Common myeloid progenitor, CD34-positive (primary cell): ENCODE results near the gene SERTAD2.

ENCODE experiments used
- CTCF ChIA-PET: fragments of 350-600 bp; sonication (Branson Sonifier 250); formaldehyde crosslinking; loops from one replicate; lab custom pipeline; 2021; ENCODE audit warnings: antibody characterized with exemption; lab: Charles Lee
- POLR2A ChIA-PET: fragments of 350-600 bp; sonication (Branson Sonifier 250); formaldehyde crosslinking; loops from one replicate; lab custom pipeline; 2021; ENCODE audit warnings: antibody characterized with exemption; lab: Charles Lee
- DNase-seq, 3 donors: peaks; one replicate each; pipeline versions ENCODE4 v3.0.0 to v3.0.0-alpha.2; 2013
- H3K27ac ChIP-seq, 2 experiments: 1 replicate in 1 of 2; 2 replicates in 1 of 2; pipeline ENCODE4 v1.7.0; 2013; ENCODE audit warnings: inconsistent platforms in 2 of 2, low read length in 2 of 2, mild to moderate bottlenecking in 2 of 2, low read depth in 1 of 2, moderate library complexity in 1 of 2; ENCODE audit not compliant: severe bottlenecking in 2 of 2, insufficient read depth in 1 of 2, poor library complexity in 1 of 2
- H3K27me3 ChIP-seq, 5 experiments: replicated peaks in 2 of 5; 1 replicate in 3 of 5; 2 replicates in 2 of 5; pipeline versions ENCODE4 v1.6.1 to v1.7.0; 2013; ENCODE audit warnings: low read length in 4 of 5, mild to moderate bottlenecking in 2 of 5, moderate library complexity in 2 of 5, inconsistent platforms in 1 of 5; ENCODE audit not compliant: insufficient read depth in 5 of 5, control insufficient read depth in 4 of 5
- H3K36me3 ChIP-seq, 4 experiments: 1 replicate in 2 of 4; 2 replicates in 2 of 4; pipeline versions ENCODE4 v1.6.1 to v1.7.0; 2013; ENCODE audit warnings: low read length in 3 of 4, control low read depth in 1 of 4, mild to moderate bottlenecking in 1 of 4; ENCODE audit not compliant: control insufficient read depth in 4 of 4, insufficient read depth in 4 of 4
- H3K4me1 ChIP-seq, 4 experiments: 1 replicate in 3 of 4; 2 replicates in 1 of 4; pipeline versions ENCODE4 v1.6.1 to v1.7.1; 2013; ENCODE audit warnings: low read length in 3 of 4, mild to moderate bottlenecking in 3 of 4, control low read depth in 1 of 4, inconsistent platforms in 1 of 4, moderate library complexity in 1 of 4; ENCODE audit not compliant: control insufficient read depth in 4 of 4, insufficient read depth in 4 of 4; ENCODE audit errors: control extremely low read depth in 1 of 4
- H3K4me3 ChIP-seq, 7 experiments: 1 replicate in 4 of 7; 2 replicates in 3 of 7; pipeline versions ENCODE4 v1.5.1 to v1.7.0; 2013; ENCODE audit warnings: mild to moderate bottlenecking in 7 of 7, low read length in 6 of 7, moderate library complexity in 6 of 7, inconsistent platforms in 2 of 7, low read depth in 2 of 7, control low read depth in 1 of 7; ENCODE audit not compliant: insufficient read depth in 4 of 7, control insufficient read depth in 1 of 7; ENCODE audit errors: extremely low read depth in 1 of 7
- H3K9me3 ChIP-seq, 5 experiments: 1 replicate in 4 of 5; 2 replicates in 1 of 5; pipeline versions ENCODE4 v1.6.1 to v1.7.1; 2013; ENCODE audit warnings: low read length in 4 of 5, mild to moderate bottlenecking in 2 of 5, inconsistent platforms in 1 of 5, low read depth in 1 of 5, moderate library complexity in 1 of 5; ENCODE audit not compliant: control insufficient read depth in 4 of 5, insufficient read depth in 2 of 5; ENCODE audit errors: control extremely low read depth in 1 of 5
- WGBS: methylation state at CpG from one replicate; pipeline ENCODE4 v1.1.5; 2013; ENCODE audit not compliant: insufficient coverage; 5-methylcytosine and 5-hydroxymethylcytosine counted together

Gene SERTAD2

DNA sequence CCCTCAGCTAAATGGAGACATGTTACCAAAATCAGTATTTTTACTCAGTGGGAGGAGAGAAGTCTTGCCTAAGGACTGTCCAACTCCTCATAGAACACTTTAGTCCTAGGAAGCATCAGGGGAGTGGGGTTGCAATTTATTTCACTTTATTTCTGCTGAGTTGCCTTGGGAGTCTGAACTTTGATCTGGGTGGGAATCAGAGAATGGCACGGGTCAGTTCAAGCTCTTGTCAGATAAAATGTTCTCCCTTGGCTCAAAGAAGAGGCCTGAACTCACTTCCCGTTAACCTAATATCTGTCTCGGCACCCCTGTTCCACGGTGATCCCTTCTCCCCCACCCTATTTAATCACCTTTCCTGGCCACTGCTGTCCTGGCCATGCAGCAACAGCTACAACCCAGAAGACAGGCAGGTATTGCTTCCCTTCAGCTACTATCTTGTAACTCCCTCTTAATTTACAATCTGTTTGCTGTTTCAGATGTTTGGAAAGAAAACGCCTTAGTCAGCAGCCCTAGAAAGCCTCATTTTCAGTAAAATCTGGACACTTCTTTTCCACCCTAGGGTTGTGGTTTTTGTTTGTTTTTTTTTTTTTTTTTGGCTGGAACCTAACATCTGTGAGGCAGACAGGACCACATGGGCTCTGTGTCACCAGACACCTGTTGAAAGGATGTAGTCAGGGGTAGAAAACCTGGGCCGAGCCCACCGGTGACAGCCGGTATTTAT lies 52.5 kb downstream of the SERTAD2 start:
- Histone ChIP-seq H3K27ac (no peak overlapping the region), H3K4me3 (no peak overlapping the region), H3K4me1 (peaks cover 0 to 2% (median under 1%) of the 10 kb centered on the region in 4 experiments), H3K36me3 (no peaks in the 10 kb centered on the region), H3K27me3 (no peaks in the 10 kb centered on the region), H3K9me3 (peaks cover 0 to 4% (median 0%) of the 10 kb centered on the region in 5 experiments)
- no peak for DNase-seq
- 93% methylated on average over 4 of the region's 8 CpGs for WGBS
- CTCF ChIA-PET: interaction anchor here (0.6 to 1.6 kb wide), 5 partner anchors 8 to 47 kb away, joined by 3 to 5 read pairs (median 4); no protein-coding TSS in a partner anchor
- POLR2A ChIA-PET: no interaction called here

DNA sequence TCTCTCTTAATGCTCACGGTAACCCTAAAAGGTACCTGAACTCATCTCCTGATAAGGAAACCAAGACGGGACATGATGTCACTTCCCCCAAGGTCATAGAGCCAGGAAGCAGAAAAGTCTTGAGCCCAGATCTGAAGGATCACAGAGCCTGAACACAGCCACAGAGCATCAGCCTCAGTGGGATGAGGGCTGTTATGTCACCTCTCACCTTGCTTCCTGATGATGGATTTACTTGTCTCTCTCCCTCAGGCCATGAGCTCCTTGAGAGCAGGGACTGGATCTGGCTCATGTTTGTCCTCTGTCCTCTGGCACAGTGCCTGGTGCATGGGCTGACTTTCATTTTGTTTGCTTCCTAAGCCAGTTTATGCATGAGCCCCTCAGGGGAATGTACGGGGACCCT lies 54.2 kb downstream of the SERTAD2 start:
- H3K4me3 ChIP-seq: no peak overlapping the region
- peaks cover 0 to 2% (median 0%) of the 10 kb centered on the region in 4 experiments for H3K4me1 ChIP-seq
- no peaks in the 10 kb centered on the region for H3K36me3 ChIP-seq
- H3K9me3 ChIP-seq: peaks cover 0 to 4% (median 0%) of the 10 kb centered on the region in 5 experiments
- DNase-seq: no peak
- H3K27me3 ChIP-seq: no peaks in the 10 kb centered on the region
- ChIA-PET POLR2A (no interaction called here), CTCF (interaction anchor here (1.2 to 2.6 kb wide), 3 partner anchors 13 to 50 kb away, joined by 4 to 14 read pairs (median 4); no protein-coding TSS in a partner anchor)
- WGBS: 67% methylated on average over 3 of the region's 3 CpGs
- no peak overlapping the region for H3K27ac ChIP-seq

DNA sequence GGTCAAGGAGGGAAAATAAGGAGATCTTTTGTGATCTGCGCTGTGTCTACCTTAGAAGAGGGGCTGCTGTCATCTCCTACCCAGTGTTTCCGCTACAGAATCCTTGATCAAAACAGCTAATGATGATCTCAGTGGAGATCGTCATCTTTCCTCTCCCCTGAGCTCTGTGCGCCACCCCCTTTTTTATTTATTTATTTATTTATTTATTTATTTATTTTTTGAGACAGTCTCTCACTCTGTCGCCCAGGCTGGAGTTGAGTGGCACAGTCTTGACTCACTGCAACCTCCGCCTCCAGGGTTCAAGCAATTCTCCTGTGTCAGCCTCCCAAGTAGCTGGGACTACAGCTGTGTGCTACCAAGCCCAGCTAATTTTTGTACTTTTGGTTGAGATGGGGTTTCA lies 55.5 kb downstream of the SERTAD2 start:
- POLR2A ChIA-PET: no interaction called here
- CTCF ChIA-PET: interaction anchor here (0.8 to 2.6 kb wide), 3 partner anchors 9 to 18 kb away, joined by 3 to 14 read pairs (median 6); no protein-coding TSS in a partner anchor
- Histone ChIP-seq H3K27me3 (no peaks in the 10 kb centered on the region), H3K27ac (no peak overlapping the region), H3K36me3 (peaks cover 0 to 3% (median 1%) of the 10 kb centered on the region in 4 experiments), H3K9me3 (no peaks in the 10 kb centered on the region), H3K4me1 (peaks cover 0 to 7% (median 4%) of the 10 kb centered on the region in 4 experiments), H3K4me3 (no peak overlapping the region)
- 100% methylated on average over 3 of the region's 6 CpGs for WGBS
- no peak for DNase-seq

DNA sequence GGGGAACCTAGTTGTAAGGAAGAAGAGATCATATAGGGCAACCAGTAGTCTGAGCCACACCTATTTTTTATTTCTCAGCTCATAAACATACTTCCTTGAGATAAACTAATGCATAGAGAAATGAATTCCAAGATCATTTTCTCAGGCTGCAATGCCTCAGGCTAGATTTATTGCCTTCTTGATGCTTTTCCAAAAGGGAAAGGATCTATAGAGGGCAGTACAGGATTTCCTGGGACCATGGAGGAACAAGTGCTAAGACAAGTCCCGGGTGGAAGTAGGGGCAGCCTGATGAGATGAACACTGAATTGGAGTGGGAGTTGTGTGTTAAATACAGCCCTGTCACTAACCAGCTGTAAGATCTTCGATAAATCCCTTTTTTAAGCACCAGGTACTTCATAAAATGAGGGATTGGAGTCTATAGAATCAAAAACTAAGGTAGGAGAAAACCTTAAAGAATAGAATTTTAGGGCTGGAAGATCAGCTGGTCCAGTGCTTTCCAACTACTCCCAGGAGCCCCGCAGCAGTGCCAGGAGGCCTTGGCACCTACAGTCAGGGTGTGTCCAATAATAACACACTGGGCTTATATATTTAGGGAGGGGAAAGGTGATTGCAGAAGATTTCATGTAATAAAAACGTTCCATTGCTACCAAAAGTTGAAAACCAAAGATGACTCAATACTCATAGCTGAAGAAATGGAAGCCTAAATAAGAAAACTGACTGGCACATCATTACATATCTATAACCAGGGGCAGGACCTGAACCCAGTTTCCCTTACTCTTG lies 58.1 kb downstream of the SERTAD2 start:
- 90% methylated on average over 2 of the region's 4 CpGs for WGBS
- peaks cover 0 to 13% (median 5%) of the 10 kb centered on the region in 4 experiments for H3K4me1 ChIP-seq
- no peak for DNase-seq
- no peak overlapping the region for H3K4me3 ChIP-seq
- peaks cover 2 to 23% (median 14%) of the 10 kb centered on the region in 4 experiments for H3K36me3 ChIP-seq
- ChIA-PET CTCF (interaction anchor here (0.9 to 2.7 kb wide), 6 partner anchors 9 to 442 kb away, joined by 3 to 14 read pairs (median 5); no protein-coding TSS in a partner anchor), POLR2A (no interaction called here)
- H3K9me3 ChIP-seq: no peaks in the 10 kb centered on the region
- H3K27ac ChIP-seq: no peak overlapping the region
- H3K27me3 ChIP-seq: no peaks in the 10 kb centered on the region

DNA sequence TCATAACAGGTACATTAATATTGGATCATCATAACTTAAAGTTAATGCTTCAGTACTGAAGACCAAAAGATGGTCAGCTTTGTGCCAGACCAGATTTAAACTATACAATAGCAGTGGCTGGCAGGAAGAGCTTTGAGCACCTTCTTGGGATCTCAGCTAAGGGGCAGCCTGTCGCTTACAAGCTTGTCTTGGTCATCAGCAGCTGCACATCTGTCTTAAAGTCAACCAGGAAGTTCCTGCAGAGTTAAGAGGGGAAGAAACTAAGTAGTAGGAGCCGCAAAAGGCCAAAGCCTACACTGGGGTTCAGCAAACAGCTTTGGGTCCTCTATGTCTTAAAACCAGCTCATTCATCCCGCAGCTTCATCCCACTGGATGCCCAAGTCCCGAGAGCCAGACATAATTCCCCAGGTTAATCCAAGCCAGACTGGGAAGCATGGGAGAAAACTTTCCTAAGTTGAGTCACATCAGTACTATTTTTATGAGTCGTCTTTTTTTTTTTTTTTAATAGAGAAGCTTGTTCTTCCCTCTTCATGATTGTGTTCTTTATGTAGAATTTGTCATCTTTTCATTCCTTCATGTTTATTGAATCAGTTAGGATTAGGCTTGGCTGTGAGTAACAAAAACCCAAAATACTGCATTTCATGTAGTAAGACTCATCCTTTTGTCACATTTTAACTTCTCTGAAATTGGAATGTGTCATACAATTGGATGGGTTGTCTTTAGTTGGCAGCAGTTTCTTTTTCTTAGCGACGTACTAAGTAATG lies 59.3 kb downstream of the SERTAD2 start:
- POLR2A ChIA-PET: no interaction called here
- peaks cover 2 to 30% (median 15%) of the 10 kb centered on the region in 4 experiments for H3K36me3 ChIP-seq
- CTCF ChIA-PET: interaction anchor here (0.7 to 2.7 kb wide), 12 partner anchors 8 to 313 kb away, joined by 3 to 14 read pairs (median 4); no protein-coding TSS in a partner anchor
- no peaks in the 10 kb centered on the region for H3K27me3 ChIP-seq
- WGBS: 94% methylated on average over 4 of the region's 7 CpGs
- no peak for DNase-seq
- H3K4me1 ChIP-seq: peaks cover 0 to 11% (median 5%) of the 10 kb centered on the region in 4 experiments
- no peak overlapping the region for H3K4me3 ChIP-seq
- H3K27ac ChIP-seq: no peak overlapping the region
- H3K9me3 ChIP-seq: no peaks in the 10 kb centered on the region

DNA sequence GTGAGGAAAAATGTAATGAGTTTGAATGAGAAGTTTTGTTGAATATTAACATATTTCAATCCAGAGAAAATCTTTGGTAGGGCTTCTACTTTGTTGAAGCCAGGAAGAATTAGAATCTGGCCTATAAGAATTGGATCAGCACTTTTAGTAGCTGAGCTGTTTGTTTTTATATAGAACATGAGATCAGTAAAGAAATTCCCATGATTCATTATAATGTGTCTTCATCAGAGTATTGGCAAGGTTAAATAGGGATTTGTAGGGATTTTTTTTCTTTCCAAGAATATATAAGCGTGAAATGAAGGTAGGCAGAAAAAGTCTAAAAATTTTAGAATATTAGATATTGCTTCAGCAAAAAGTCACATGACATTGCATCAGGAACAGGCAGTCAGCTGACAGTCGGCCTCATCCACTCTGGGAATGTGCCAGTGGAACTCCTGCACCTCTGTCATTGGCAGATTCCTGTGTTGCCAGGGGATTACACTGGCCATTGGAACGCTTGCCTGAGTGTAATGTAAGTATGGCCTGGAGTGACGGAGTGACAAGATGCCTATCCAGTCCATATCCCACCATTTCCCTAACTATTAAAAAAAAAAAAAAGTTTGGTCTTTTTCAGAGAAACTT lies 60.6 kb downstream of the SERTAD2 start:
- Histone ChIP-seq H3K4me1 (peaks cover 0 to 11% (median 5%) of the 10 kb centered on the region in 4 experiments), H3K27me3 (no peaks in the 10 kb centered on the region), H3K9me3 (no peaks in the 10 kb centered on the region), H3K4me3 (no peak overlapping the region), H3K36me3 (peaks cover 4 to 36% (median 20%) of the 10 kb centered on the region in 4 experiments), H3K27ac (no peak overlapping the region)
- WGBS: 100% methylated on average over 2 of the region's 4 CpGs
- DNase-seq: no peak
- ChIA-PET CTCF (interaction anchor here (0.9 to 7.6 kb wide), 3 partner anchors 14 to 275 kb away, joined by 3 to 61 read pairs (median 29); no protein-coding TSS in a partner anchor), POLR2A (no interaction called here)
